NCI-H1092 (cell line): ENCODE data around the gene TM2D1.
A peak's percentile ranks its signal among the peaks of the same experiment; 100 is the strongest.
"Not testable (repeated sequence)": the region's sequence is repeated elsewhere in the genome, so short reads cannot be mapped to it uniquely, and the experiment has no call there.

Experiments
- DNase-seq: peaks from one replicate; lab custom pipeline; 2025; lab: John Stamatoyannopoulos, UW

TM2D1 gene

GRCh38 chr1:61724813-61725694, at the start of gene TM2D1:
TM2D1 (minus strand) TSS chr1:61725141; CDS start chr1:61725120, 21 bp downstream.
- DNase-seq = peak; percentile 86

GRCh38 chr1:61770131-61770530, 45.2 kb upstream of the TM2D1 start:
- no peak for DNase-seq

GRCh38 chr1:61757950-61758349, 33.0 kb upstream of the TM2D1 start:
- no peak for DNase-seq

GRCh38 chr1:61756773-61757172, 31.8 kb upstream of the TM2D1 start:
- DNase-seq = no peak

- no peak for DNase-seq
Measured at GRCh38 chr1:61754545-61754944, 29.6 kb upstream of the TM2D1 start.

GRCh38 chr1:61753998-61754508, 29.1 kb upstream of the TM2D1 start:
- no peak for DNase-seq

GRCh38 chr1:61752921-61753389, 28.0 kb upstream of the TM2D1 start:
- no peak for DNase-seq

GRCh38 chr1:61749574-61749973, 24.6 kb upstream of the TM2D1 start:
- no peak for DNase-seq

GRCh38 chr1:61748566-61748965, 23.6 kb upstream of the TM2D1 start:
- DNase-seq = no peak

- DNase-seq = no peak
Measured at GRCh38 chr1:61746813-61747212, 21.9 kb upstream of the TM2D1 start.

GRCh38 chr1:61743716-61744580, 19.0 kb upstream of the TM2D1 start:
- DNase-seq = no peak

GRCh38 chr1:61743431-61743705, 18.4 kb upstream of the TM2D1 start:
- DNase-seq = no peak

GRCh38 chr1:61742620-61743430, 17.9 kb upstream of the TM2D1 start:
- no peak for DNase-seq

- DNase-seq = peak; percentile 11
Measured at GRCh38 chr1:61741711-61742619, 17.0 kb upstream of the TM2D1 start, which contains the start of gene PATJ. PATJ (plus strand) TSS chr1:61742480; CDS start chr1:61762893, 20,413 bp downstream.

GRCh38 chr1:61740751-61741700, 16.1 kb upstream of the TM2D1 start:
- DNase-seq = no peak

GRCh38 chr1:61732726-61733125, 7.8 kb upstream of the TM2D1 start:
- no peak for DNase-seq

- not testable (repeated sequence) for DNase-seq
Measured at GRCh38 chr1:61730679-61731078, 5.7 kb upstream of the TM2D1 start.

GRCh38 chr1:61727544-61727943, 2.6 kb upstream of the TM2D1 start:
- DNase-seq = no peak

GRCh38 chr1:61724506-61724812, 482 bp downstream of the TM2D1 start:
- no peak for DNase-seq
